GM12878 (cell line): ENCODE measurements around the gene CSNK1G1. TPM values are rescaled to one million over a fixed set of nuclear protein-coding genes. Genes with fewer than 3 reads are reported as not detected.

Source experiments
- ATF7 ChIP-seq: fragments of 450-650 bp; IDR thresholded peaks from 2 replicates; pipeline ENCODE4 v1.6.1; 2016; ENCODE audit warnings: low read depth, mild to moderate bottlenecking
- CBFB ChIP-seq: IDR thresholded peaks from 2 replicates; pipeline ENCODE4 v1.6.1; 2016; ENCODE audit warnings: antibody characterized with exemption, low read depth
- CREB1 ChIP-seq: IDR thresholded peaks from 2 replicates; pipeline ENCODE4 v1.6.1; 2012; ENCODE audit warnings: low read depth, mild to moderate bottlenecking, inconsistent platforms
- IRF4 ChIP-seq: IDR thresholded peaks from 2 replicates; pipeline ENCODE4 v1.6.1; 2011; ENCODE audit warnings: low read depth, low read length
- MYC ChIP-seq: IDR thresholded peaks from 2 replicates; pipeline ENCODE4 v1.6.1; 2011; ENCODE audit warnings: mild to moderate bottlenecking, low read length, moderate library complexity, inconsistent platforms; ENCODE audit not compliant: insufficient read depth, insufficient replicate concordance, insufficient read length, severe bottlenecking
- NBN ChIP-seq: fragments of 450-650 bp; IDR thresholded peaks from 2 replicates; pipeline ENCODE4 v1.6.1; 2016
- POLR2A ChIP-seq: IDR thresholded peaks from 2 replicates; pipeline ENCODE4 v1.6.1; 2011; ENCODE audit warnings: low read depth, mild to moderate bottlenecking, low read length
- POLR2AphosphoS5 ChIP-seq: IDR thresholded peaks from 2 replicates; pipeline ENCODE4 v1.6.1; 2011; ENCODE audit warnings: mild to moderate bottlenecking, low read length, inconsistent platforms
- POU2F2 ChIP-seq: IDR thresholded peaks from 3 replicates; pipeline ENCODE4 v1.6.1; 2011; ENCODE audit warnings: low read depth, mild to moderate bottlenecking, low read length, borderline replicate concordance
- RUNX3 ChIP-seq: IDR thresholded peaks from 2 replicates; pipeline ENCODE4 v1.6.1; 2012; ENCODE audit warnings: low read length, inconsistent platforms
- SIN3A ChIP-seq: IDR thresholded peaks from 2 replicates; pipeline ENCODE4 v1.6.1; 2012; ENCODE audit warnings: low read depth, low read length, improper control_type of control experiment
- SIX5 ChIP-seq: IDR thresholded peaks from 2 replicates; pipeline ENCODE4 v1.6.1; 2011; ENCODE audit warnings: mild to moderate bottlenecking, low read depth, low read length, moderate library complexity; ENCODE audit not compliant: severe bottlenecking
- SMARCA5 ChIP-seq: fragments of 450-650 bp; IDR thresholded peaks from 2 replicates; pipeline ENCODE4 v1.6.1; 2017; ENCODE audit warnings: mild to moderate bottlenecking
- SRF ChIP-seq, 2 experiments: IDR thresholded peaks; 2 replicates each; pipeline ENCODE4 v1.6.1; 2011; ENCODE audit warnings: low read depth in 2 of 2, low read length in 2 of 2, mild to moderate bottlenecking in 1 of 2, moderate library complexity in 1 of 2
- TCF3 ChIP-seq: IDR thresholded peaks from 2 replicates; pipeline ENCODE4 v1.6.1; 2012; ENCODE audit warnings: low read depth, mild to moderate bottlenecking, low read length, borderline replicate concordance; ENCODE audit not compliant: insufficient read depth
- WRNIP1 ChIP-seq: IDR thresholded peaks from 2 replicates; pipeline ENCODE4 v1.6.1; 2011; ENCODE audit warnings: low read depth, low read length, improper control_type of control experiment, borderline replicate concordance
- polyA plus RNA-seq, 11 experiments: library from polyadenylated mRNA; depleted of rRNA in 4 of 11; unstranded in 6 of 11; stranded (reverse) in 5 of 11; fragments of >200 nt; fragmentation: Nextera tagmentation in 4 of 11; fragmentation: Illumina TruSeq in 1 of 11; extraction: Ambion mirVana in 4 of 11; extraction: Trizol in 1 of 11; gene quantifications; 1 replicate in 1 of 11; 2 replicates in 10 of 11; pipeline versions ENCODE4 v1.2.1 to v1.2.3, GENCODE V29; 2011 to 2016; ENCODE audit warnings: inconsistent platforms in 2 of 11, missing spikeins in 2 of 11, low read depth in 1 of 11
- total RNA-seq, 4 experiments: library from RNA; depleted of rRNA in 3 of 4; stranded (reverse); fragments of >200 nt in 3 of 4; fragmentation: Illumina TruSeq in 1 of 4; extraction: Trizol in 1 of 4; gene quantifications; 2 replicates each; pipeline versions ENCODE4 v1.2.1 to v1.2.3, GENCODE V29; 2013 to 2021
- TF ChIP-seq, protein P1 (sequence below): fragments of 450-650 bp; IDR thresholded peaks from 2 replicates; pipeline ENCODE4 v1.6.1; 2018; ENCODE audit warnings: borderline replicate concordance, mild to moderate bottlenecking; ENCODE audit not compliant: partially characterized antibody
- TF ChIP-seq, protein P2 (sequence below): IDR thresholded peaks from 2 replicates; pipeline ENCODE4 v1.6.1; 2012; ENCODE audit warnings: low read depth, low read length, improper control_type of control experiment
- TF ChIP-seq, protein P3 (sequence below): IDR thresholded peaks from 2 replicates; pipeline ENCODE4 v1.6.1; 2012; ENCODE audit warnings: low read depth, low read length, improper control_type of control experiment
- TF ChIP-seq, protein P4 (sequence below): IDR thresholded peaks from 2 replicates; pipeline ENCODE4 v1.6.1; 2011; ENCODE audit warnings: borderline replicate concordance, low read depth, mild to moderate bottlenecking, moderate library complexity, mixed read lengths, low read length; ENCODE audit not compliant: insufficient read depth; ENCODE audit errors: extremely low read length
- TF ChIP-seq, protein P5 (sequence below): fragments of 450-650 bp; IDR thresholded peaks from 2 replicates; pipeline ENCODE4 v1.6.1; 2017; ENCODE audit warnings: low read depth, mild to moderate bottlenecking, moderate library complexity

The CSNK1G1 gene
- total and polyA plus RNA-seq, 10 of the 15 experiments (the other 5 are each of a cell fraction or from before 2014, with no cell fraction given), result 6.1 to 23.4 (median 15.3) TPM

DNA sequence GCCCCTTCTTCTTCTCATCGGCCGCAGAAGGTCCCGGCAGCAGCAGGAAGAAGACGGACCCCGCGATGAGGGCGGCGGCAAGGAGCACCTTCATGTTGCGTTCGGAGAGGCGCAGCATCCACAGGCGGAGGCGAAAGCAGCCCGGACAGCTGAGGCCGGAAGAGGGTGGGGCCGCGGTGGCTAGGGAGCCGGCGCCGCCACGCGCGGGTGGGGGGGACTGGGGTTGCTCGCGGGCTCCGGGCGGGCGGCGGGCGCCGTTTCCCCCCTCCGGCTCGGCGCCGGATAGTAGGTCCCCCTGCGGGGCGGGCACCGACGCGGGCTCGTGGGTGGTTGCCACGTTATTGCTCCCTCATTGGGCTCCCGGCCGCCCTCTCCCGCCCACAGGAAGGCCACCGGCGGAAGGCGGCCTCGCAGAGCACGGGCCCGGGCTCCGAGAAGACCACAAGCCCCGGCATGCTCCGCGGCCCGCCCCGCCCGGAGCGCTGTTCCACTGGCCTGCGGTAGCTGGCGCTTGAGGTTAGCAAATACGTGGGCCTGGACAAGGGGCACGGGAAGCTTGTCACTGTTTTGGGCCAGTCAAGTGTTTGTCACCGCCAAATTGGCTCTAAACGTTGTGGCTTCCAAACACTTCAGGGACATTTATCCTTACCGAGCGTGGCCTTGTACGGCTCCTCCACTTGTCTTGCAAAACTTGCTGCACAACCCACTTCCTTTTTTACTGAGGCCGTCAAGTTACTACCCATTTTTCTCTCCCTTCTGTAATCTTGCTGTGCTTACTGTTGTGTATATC is 192.9 kb downstream of the CSNK1G1 start, which contains the start of gene PPIB (continued):
- TF ChIP-seq CBFB (peak; percentile 26), ATF7 (peak; percentile 74; the same call in 1 of the 2 replicates), CREB1 (peak; percentile 89), POLR2A (peak; percentile 99), TCF3 (peak; percentile 61; the same call in 1 of the 2 replicates), SIN3A (peak; percentile 83; the same call in 1 of the 2 replicates), SIX5 (peak; percentile 65), WRNIP1 (peak; percentile 19; the same call in 1 of the 2 replicates), SRF (IDR thresholded peaks at IDR 0.05; ENCODE audit: low read depth in 2 of 2, low read length in 2 of 2) (0 out of 4 replicates have a peak, but pooled peaks have one; percentile 14 to 29), RUNX3 (peak; percentile 83), NBN (no peak; the same call in none of the 2 replicates), POLR2AphosphoS5 (peak; percentile 98), IRF4 (no peak), POU2F2 (peak; percentile 86), MYC (no peak), SMARCA5 (0 out of 2 replicates have a peak, but pooled peaks have one; percentile 45)
- TF ChIP-seq, protein P1, sequence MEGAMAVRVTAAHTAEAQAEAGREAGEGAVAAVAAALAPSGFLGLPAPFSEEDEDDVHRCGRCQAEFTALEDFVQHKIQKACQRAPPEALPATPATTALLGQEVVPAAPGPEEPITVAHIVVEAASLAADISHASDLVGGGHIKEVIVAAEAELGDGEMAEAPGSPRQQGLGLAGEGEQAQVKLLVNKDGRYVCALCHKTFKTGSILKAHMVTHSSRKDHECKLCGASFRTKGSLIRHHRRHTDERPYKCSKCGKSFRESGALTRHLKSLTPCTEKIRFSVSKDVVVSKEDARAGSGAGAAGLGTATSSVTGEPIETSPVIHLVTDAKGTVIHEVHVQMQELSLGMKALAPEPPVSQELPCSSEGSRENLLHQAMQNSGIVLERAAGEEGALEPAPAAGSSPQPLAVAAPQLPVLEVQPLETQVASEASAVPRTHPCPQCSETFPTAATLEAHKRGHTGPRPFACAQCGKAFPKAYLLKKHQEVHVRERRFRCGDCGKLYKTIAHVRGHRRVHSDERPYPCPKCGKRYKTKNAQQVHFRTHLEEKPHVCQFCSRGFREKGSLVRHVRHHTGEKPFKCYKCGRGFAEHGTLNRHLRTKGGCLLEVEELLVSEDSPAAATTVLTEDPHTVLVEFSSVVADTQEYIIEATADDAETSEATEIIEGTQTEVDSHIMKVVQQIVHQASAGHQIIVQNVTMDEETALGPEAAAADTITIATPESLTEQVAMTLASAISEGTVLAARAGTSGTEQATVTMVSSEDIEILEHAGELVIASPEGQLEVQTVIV, result peak; percentile 56
- TF ChIP-seq, protein P2, sequence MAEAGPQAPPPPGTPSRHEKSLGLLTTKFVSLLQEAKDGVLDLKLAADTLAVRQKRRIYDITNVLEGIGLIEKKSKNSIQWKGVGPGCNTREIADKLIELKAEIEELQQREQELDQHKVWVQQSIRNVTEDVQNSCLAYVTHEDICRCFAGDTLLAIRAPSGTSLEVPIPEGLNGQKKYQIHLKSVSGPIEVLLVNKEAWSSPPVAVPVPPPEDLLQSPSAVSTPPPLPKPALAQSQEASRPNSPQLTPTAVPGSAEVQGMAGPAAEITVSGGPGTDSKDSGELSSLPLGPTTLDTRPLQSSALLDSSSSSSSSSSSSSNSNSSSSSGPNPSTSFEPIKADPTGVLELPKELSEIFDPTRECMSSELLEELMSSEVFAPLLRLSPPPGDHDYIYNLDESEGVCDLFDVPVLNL, result no peak
- TF ChIP-seq, protein P3, sequence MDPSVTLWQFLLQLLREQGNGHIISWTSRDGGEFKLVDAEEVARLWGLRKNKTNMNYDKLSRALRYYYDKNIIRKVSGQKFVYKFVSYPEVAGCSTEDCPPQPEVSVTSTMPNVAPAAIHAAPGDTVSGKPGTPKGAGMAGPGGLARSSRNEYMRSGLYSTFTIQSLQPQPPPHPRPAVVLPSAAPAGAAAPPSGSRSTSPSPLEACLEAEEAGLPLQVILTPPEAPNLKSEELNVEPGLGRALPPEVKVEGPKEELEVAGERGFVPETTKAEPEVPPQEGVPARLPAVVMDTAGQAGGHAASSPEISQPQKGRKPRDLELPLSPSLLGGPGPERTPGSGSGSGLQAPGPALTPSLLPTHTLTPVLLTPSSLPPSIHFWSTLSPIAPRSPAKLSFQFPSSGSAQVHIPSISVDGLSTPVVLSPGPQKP, result 0 out of 2 replicates have a peak, but pooled peaks have one; percentile 47
- TF ChIP-seq, protein P4, sequence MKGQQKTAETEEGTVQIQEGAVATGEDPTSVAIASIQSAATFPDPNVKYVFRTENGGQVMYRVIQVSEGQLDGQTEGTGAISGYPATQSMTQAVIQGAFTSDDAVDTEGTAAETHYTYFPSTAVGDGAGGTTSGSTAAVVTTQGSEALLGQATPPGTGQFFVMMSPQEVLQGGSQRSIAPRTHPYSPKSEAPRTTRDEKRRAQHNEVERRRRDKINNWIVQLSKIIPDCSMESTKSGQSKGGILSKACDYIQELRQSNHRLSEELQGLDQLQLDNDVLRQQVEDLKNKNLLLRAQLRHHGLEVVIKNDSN, result no peak
- TF ChIP-seq, protein P5, sequence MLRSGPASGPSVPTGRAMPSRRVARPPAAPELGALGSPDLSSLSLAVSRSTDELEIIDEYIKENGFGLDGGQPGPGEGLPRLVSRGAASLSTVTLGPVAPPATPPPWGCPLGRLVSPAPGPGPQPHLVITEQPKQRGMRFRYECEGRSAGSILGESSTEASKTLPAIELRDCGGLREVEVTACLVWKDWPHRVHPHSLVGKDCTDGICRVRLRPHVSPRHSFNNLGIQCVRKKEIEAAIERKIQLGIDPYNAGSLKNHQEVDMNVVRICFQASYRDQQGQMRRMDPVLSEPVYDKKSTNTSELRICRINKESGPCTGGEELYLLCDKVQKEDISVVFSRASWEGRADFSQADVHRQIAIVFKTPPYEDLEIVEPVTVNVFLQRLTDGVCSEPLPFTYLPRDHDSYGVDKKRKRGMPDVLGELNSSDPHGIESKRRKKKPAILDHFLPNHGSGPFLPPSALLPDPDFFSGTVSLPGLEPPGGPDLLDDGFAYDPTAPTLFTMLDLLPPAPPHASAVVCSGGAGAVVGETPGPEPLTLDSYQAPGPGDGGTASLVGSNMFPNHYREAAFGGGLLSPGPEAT, result peak; percentile 47; the same call in 1 of the 2 replicates
